GM12873 (cell line): Measurements from ENCODE around the gene CASD1.

Source experiments
- TF ChIP-seq, protein P1 (sequence below): IDR thresholded peaks from 2 replicates; pipeline ENCODE4 v1.5.1; 2012; ENCODE audit warnings: low read depth, mild to moderate bottlenecking, moderate library complexity, low read length, control low read depth; ENCODE audit not compliant: insufficient read depth; ENCODE audit errors: missing control alignments

Gene CASD1

DNA sequence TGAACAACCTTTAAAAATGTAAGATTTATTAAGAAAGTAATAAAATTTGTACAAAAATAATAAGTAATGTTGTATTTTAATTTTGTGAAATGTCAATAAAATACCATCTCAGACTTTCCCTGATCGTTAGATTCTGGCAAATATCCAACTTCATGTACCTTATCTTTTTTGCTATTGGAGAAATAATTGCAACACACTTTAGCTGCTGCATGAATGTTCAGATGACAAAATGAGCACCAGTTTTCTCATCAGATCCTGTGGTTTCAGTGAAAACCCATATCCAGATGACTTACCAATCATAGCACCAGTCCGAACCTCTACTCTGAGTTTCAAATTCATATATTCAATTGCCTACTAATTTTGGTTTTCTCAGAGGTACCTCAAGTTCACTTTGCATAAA lies 69.9 kb downstream of the CASD1 start:
- TF ChIP-seq, protein P1, sequence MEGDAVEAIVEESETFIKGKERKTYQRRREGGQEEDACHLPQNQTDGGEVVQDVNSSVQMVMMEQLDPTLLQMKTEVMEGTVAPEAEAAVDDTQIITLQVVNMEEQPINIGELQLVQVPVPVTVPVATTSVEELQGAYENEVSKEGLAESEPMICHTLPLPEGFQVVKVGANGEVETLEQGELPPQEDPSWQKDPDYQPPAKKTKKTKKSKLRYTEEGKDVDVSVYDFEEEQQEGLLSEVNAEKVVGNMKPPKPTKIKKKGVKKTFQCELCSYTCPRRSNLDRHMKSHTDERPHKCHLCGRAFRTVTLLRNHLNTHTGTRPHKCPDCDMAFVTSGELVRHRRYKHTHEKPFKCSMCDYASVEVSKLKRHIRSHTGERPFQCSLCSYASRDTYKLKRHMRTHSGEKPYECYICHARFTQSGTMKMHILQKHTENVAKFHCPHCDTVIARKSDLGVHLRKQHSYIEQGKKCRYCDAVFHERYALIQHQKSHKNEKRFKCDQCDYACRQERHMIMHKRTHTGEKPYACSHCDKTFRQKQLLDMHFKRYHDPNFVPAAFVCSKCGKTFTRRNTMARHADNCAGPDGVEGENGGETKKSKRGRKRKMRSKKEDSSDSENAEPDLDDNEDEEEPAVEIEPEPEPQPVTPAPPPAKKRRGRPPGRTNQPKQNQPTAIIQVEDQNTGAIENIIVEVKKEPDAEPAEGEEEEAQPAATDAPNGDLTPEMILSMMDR: no peak

DNA sequence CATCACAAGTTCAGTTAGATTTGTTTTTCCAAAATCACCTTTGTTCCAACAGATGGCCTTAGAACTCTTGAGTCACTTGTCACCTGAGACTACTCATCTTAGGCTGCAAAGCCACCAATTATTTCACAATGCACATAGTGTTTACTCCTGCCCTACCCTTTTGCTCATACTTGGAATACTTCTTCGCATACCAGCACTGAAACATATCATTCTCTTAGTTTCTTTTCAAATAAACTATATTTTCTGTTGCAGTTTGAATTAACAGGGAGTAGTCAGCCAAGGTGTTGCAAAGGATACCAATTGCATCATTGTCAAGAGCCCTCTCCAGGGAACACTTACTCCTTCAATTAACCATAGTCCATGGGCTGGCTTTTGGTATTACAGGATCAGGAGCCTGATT lies 71.0 kb downstream of the CASD1 start:
- TF ChIP-seq, protein P1: no peak

- TF ChIP-seq, protein P1: no peak
Measured at GRCh38 chr7:94584113-94584512, 74.5 kb downstream of the CASD1 start.

- TF ChIP-seq, protein P1: no peak
Measured at GRCh38 chr7:94588075-94588474, 78.5 kb downstream of the CASD1 start.

DNA sequence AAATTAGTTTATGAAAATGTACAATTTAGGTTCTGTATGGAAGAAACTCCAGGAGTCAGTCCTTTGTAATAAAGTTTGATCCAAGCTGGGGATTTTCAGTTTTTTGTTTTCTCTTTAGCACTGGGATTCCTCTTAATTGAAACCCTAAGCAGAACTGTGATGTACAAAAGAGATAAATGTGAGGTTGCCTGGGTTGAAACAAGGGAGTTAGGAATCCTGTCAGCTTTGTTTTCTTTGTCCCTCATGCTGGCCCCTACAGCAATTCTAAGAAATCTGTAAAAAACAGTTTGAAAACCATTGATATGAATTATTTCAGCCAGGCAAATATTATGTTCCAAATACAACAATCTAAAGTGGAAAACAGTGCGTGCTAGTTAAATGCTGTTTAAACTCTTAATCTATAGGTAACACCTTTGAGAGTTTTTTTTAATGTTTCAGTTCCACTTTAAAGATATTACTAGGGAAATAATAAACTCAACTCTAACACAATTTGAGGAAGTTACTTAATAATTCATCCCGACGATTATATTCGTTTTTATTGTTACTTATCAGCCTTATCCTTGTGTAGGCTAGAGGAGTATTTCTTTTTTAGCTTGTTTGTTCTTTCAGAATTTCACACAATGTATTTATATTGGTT lies 81.0 kb downstream of the CASD1 start:
- TF ChIP-seq, protein P1: no peak

- TF ChIP-seq, protein P1: no peak
Measured at GRCh38 chr7:94591176-94591575, 81.6 kb downstream of the CASD1 start.

DNA sequence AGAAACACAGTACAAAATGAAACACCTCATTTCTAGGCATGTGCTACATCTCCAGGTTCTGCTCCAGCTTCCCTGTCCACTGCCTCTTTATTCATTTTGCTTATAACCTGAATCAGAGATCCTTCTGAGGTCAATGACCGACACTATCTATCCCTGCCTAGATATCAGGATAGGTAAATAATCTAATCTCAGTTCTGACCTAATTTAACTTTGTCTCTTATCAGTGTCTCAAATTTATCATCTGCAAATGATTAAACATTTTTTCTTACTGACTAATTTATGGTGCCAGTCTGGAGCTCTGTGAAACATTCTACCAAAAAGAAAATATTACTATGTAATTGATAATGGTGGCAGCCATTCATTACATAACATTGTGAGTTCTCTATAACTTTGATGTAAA lies 85.3 kb downstream of the CASD1 start:
- TF ChIP-seq, protein P1: no peak
